GM18519 (cell line): ENCODE data around the gene ANO4.
"Not testable (repeated sequence)": the region's sequence is repeated elsewhere in the genome, so short reads cannot be mapped to it uniquely, and the experiment has no call there.

Source experiments
- ATAC-seq: cut with Tn5 transposase; IDR thresholded peaks from one replicate; pipeline ENCODE4 v1.9.1; 2021; ENCODE audit warnings: mild to moderate bottlenecking, moderate library complexity; ENCODE audit not compliant: unreplicated experiment, low FRiP score

The ANO4 gene

DNA sequence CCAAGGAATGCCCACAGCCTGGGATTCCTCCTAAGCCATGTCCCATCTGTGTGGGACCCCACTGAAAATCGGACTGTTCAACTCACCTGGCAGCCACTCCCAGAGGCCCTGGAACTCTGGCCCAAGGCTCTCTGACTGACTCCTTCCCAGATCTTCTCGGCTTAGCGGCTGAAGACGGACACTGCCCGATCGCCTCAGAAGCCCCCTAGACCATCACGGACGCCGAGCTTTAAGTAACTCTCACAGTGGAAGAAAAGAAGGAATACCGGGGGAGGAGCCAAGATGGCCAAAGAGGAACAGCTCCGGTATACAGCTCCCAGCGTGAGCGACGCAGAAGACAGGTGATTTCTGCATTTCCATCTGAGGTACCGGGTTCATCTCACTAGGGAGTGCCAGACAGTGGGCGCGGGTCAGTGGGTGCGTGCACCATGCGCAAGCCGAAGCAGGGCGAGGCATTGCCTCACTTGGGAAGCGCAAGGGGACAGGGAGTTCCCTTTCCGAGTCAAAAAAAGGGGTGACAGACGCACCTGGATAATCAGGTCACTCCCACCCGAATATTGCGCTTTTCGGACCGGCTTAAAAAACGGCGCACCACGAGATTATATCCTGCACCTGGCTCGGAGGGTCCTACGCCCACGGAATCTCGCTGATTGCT, 351.3 kb downstream of the ANO4 start:
- not testable (repeated sequence) for ATAC-seq

DNA sequence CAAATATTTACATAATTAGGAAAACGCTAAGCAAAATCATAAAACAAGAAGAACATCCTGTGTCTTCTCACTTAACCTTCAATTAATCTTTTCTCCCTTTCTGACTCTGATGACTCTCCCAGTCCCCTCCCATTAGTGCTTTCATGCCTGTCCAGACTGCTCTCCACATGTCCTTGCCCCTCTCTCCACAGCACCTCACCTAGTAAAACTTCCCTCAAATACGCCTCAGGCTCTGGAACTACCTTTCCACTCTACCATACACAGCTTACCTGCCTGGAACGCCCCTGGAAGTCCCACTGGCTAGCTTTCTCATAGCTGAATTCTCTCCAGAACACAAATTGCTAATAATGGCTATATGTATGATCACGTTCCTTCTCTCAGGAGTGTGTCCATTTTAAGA, 370.7 kb downstream of the ANO4 start:
- no peak for ATAC-seq

DNA sequence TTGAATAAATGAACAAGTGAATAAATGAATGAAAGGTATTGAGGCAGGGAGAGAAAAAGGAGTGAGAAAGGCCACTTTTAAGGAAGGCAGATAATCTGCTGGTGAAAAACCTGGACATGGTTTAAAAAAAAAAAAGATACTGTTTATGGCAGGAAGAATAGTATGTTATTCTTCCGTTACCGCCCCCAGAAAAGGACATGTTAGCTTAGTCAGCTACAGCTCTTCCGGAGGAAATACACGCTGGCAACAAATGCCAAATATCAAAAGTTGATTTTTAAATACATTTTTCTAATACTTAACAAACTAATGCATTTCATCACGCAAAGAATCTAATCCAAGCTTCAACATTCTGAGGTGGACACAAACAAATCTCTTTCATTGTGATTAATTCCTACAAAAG, 372.3 kb downstream of the ANO4 start:
- ATAC-seq = no peak

DNA sequence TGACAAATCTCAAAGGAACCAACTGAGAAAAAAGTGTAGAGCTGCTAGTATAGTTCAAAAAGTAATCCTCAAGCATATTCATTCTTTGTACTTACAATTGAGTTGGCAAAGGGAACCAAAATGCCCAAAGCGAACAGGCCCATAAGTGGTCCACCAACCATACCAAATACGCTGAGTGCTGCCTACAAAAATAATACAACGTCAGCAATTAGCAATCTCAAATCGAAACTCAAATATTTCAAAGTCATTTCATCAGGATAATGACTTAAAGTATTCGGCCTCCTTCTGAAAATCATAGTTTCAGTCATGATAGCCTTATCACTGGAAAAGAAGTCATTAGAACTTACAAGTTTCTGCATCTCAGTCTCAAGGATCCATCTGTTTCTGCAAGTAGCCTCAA, 373.4 kb downstream of the ANO4 start:
- no peak for ATAC-seq

GRCh38 chr12:101172316-101172715, 377.7 kb downstream of the ANO4 start:
- ATAC-seq = no peak

DNA sequence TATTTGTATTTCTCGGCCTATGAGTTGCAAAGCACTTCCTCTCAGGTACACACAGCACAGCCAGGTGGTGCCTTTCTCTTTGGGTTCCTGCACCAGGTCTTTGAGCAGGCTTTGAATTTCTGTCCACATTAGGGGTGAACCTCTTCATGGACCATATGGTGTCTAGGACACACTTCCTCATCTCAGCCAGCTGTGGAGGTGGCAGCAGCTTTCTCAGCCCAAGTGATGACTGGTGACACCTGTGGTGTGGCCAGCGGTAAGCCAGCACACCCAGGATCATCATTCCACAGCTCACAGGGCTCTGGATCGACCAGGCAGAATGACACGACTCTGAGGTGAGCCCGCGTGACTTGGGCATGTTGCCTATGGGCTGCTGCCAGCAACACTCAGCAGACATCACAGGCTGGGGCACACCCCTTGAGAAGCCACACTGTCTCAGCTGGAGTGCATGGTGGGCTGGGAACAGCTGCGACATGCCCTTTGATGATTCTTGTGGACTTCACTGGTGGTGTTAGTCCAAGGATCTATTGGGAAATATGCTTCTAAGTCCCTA, 378.7 kb downstream of the ANO4 start:
- no peak for ATAC-seq

- no peak for ATAC-seq
These were observed 380.0 kb downstream of the ANO4 start for GRCh38 chr12:101174541-101174940.
